Measurements from ENCODE around the gene SPATA13. TPM values are rescaled to one million over a fixed set of nuclear protein-coding genes. Genes with fewer than 3 reads are reported as not detected.

Gene SPATA13
- total RNA-seq, 1 experiment from 2014 or later: 10.5 TPM

DNA sequence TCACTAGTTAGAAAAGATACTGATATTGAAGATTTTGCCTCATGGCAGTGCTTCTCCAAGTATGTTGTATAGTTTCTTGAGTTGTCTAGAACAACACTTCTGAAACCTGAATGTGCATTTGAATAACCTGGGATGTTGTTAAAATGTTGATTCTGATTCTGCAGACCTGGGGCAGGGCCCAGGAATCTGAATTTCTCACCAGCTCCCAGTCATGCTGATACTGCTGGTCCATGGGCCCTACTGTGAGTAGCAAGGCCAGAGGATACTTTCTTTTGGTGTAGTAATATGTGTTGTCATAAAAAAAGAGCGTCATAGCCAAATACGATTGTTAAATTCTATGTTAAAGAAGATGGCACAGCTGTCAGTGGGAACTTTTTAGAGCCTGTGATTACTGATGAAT, 107.3 kb downstream of the SPATA13 start:
- peaks cover 23% of the 10 kb centered on the region for H3K4me1 Mint-ChIP-seq (ENCODE audit: low read depth, unreplicated experiment)
- DNase-seq: no peak
- POLR2A ChIA-PET: no interaction called here
- Histone ChIP-seq H3K4me3 (ENCODE audit: low read depth, low read length) (no peak overlapping the region), H3K4me1 (peaks cover 28% of the 10 kb centered on the region), H3K27me3 (replicated peaks; ENCODE audit: control insufficient read depth, insufficient read depth, low read length) (no peaks in the 10 kb centered on the region), H3K36me3 (ENCODE audit: control insufficient read depth, insufficient read depth, low read length) (no peaks in the 10 kb centered on the region), H3K9me3 (no peaks in the 10 kb centered on the region)
- BruUV-seq (replicated peaks): no TSS peak
- CTCF ChIA-PET: no interaction called here
- H3K27me3 Mint-ChIP-seq (ENCODE audit: insufficient read depth, unreplicated experiment): no peaks in the 10 kb centered on the region
- H3K4me3 Mint-ChIP-seq (ENCODE audit: unreplicated experiment): no peak overlapping the region
- peak overlapping the region; percentile 34 for H3K27ac Mint-ChIP-seq (ENCODE audit: unreplicated experiment)
- TF ChIP-seq, protein P1, sequence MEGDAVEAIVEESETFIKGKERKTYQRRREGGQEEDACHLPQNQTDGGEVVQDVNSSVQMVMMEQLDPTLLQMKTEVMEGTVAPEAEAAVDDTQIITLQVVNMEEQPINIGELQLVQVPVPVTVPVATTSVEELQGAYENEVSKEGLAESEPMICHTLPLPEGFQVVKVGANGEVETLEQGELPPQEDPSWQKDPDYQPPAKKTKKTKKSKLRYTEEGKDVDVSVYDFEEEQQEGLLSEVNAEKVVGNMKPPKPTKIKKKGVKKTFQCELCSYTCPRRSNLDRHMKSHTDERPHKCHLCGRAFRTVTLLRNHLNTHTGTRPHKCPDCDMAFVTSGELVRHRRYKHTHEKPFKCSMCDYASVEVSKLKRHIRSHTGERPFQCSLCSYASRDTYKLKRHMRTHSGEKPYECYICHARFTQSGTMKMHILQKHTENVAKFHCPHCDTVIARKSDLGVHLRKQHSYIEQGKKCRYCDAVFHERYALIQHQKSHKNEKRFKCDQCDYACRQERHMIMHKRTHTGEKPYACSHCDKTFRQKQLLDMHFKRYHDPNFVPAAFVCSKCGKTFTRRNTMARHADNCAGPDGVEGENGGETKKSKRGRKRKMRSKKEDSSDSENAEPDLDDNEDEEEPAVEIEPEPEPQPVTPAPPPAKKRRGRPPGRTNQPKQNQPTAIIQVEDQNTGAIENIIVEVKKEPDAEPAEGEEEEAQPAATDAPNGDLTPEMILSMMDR (IDR thresholded peaks at IDR 0.05; ENCODE audit: insufficient read depth in 1 of 2, low read depth in 1 of 2, low read length in 1 of 2, severe bottlenecking in 1 of 2, unreplicated experiment in 1 of 2): no peak
- H3K36me3 Mint-ChIP-seq (ENCODE audit: insufficient read depth, unreplicated experiment): no peaks in the 10 kb centered on the region
- no peaks in the 10 kb centered on the region for H3K9me3 Mint-ChIP-seq (ENCODE audit: unreplicated experiment)
- intact Hi-C loops (cut with micrococcal nuclease; ENCODE audit: unreplicated experiment): no loop called here

DNA sequence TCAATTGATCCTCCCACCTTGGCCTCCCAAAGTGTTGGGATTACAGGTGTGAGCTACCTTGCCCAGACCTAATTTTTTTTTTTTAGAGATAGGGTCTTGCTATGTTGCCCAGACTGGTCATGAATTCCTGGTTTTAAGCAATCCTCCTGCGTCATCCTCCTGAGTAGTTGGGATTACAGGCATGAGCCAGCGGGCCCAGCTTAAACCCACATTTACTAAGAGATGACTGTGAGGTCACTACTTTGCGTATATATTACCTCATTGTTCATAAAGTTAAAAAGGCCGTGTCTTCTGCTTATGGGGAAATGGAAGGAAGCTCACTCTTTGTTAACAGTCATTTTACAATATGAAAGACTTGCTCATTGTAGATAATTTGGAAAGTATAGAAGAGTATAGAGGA, 109.3 kb downstream of the SPATA13 start:
- Mint-ChIP-seq H3K27me3 (ENCODE audit: insufficient read depth, unreplicated experiment) (no peaks in the 10 kb centered on the region), H3K4me1 (ENCODE audit: low read depth, unreplicated experiment) (peaks cover 13% of the 10 kb centered on the region), H3K4me3 (ENCODE audit: unreplicated experiment) (no peak overlapping the region), H3K36me3 (ENCODE audit: insufficient read depth, unreplicated experiment) (no peaks in the 10 kb centered on the region), H3K9me3 (ENCODE audit: unreplicated experiment) (no peaks in the 10 kb centered on the region), H3K27ac (ENCODE audit: unreplicated experiment) (no peak overlapping the region)
- ChIA-PET POLR2A (no interaction called here), CTCF (interaction anchor here (0.6 kb wide), 1 partner anchor 10 kb away, joined by 3 read pairs; no protein-coding TSS in a partner anchor)
- intact Hi-C loops (cut with micrococcal nuclease; ENCODE audit: unreplicated experiment): no loop called here
- Histone ChIP-seq H3K27me3 (replicated peaks; ENCODE audit: control insufficient read depth, insufficient read depth, low read length) (no peaks in the 10 kb centered on the region), H3K4me1 (peaks cover 24% of the 10 kb centered on the region), H3K36me3 (ENCODE audit: control insufficient read depth, insufficient read depth, low read length) (no peaks in the 10 kb centered on the region; the same call in 1 of the 2 replicates), H3K9me3 (no peaks in the 10 kb centered on the region), H3K4me3 (ENCODE audit: low read depth, low read length) (no peak overlapping the region)
- TF ChIP-seq, protein P1 (IDR thresholded peaks at IDR 0.05; ENCODE audit: insufficient read depth in 1 of 2, low read depth in 1 of 2, low read length in 1 of 2, severe bottlenecking in 1 of 2, unreplicated experiment in 1 of 2): no peak
- no TSS peak for BruUV-seq (replicated peaks)
- no peak for DNase-seq

DNA sequence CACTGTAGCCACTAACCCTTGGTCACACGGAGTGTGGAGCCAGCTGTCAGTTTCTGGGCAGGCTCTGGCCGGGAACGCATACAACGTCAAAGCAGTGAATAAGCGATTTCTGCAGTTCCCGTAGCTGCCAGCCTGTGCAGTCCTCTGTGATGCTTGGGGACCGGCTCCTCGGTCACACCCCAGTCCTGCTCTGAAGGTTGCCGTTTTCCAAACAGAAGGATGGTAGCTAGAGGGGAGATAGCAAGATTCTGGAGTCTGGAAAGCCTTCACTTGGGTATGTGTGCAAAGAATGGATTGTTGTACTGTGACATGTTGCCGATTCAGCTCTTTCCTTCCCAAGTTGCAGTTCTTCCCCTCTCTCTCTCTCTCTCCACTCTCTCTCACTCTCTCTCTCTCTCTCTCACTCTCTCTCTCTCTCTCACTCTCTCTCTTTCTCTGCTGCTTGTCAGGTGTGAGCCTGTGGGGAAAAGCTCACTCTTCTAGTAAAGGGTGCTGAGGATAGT, 110.2 kb downstream of the SPATA13 start:
- BruUV-seq (replicated peaks): no TSS peak
- Mint-ChIP-seq H3K9me3 (ENCODE audit: unreplicated experiment) (no peaks in the 10 kb centered on the region), H3K36me3 (ENCODE audit: insufficient read depth, unreplicated experiment) (no peaks in the 10 kb centered on the region), H3K4me3 (ENCODE audit: unreplicated experiment) (peak overlapping the region; percentile 53), H3K4me1 (ENCODE audit: low read depth, unreplicated experiment) (peaks cover 13% of the 10 kb centered on the region), H3K27ac (ENCODE audit: unreplicated experiment) (peak overlapping the region; percentile 8), H3K27me3 (ENCODE audit: insufficient read depth, unreplicated experiment) (no peaks in the 10 kb centered on the region)
- ChIA-PET CTCF (no interaction called here), POLR2A (interaction anchor here (0.5 kb wide), 1 partner anchor 110 kb away, joined by 3 read pairs; no protein-coding TSS in a partner anchor)
- TF ChIP-seq, protein P1 (IDR thresholded peaks at IDR 0.05; ENCODE audit: insufficient read depth in 1 of 2, low read depth in 1 of 2, low read length in 1 of 2, severe bottlenecking in 1 of 2, unreplicated experiment in 1 of 2): no peak
- Histone ChIP-seq H3K27me3 (replicated peaks; ENCODE audit: control insufficient read depth, insufficient read depth, low read length) (no peaks in the 10 kb centered on the region), H3K4me3 (ENCODE audit: low read depth, low read length) (peak overlapping the region; percentile 2; the same call in 1 of the 2 replicates), H3K4me1 (peaks cover 24% of the 10 kb centered on the region), H3K9me3 (no peaks in the 10 kb centered on the region), H3K36me3 (ENCODE audit: control insufficient read depth, insufficient read depth, low read length) (no peaks in the 10 kb centered on the region; the same call in 1 of the 2 replicates)
- peak; percentile 51 to 57 for DNase-seq
- intact Hi-C loops (cut with micrococcal nuclease; ENCODE audit: unreplicated experiment): no loop called here

All from Caco-2 (cell line).